GM13977 (cell line): Measurements from ENCODE around the gene APPL2.
"Not testable (repeated sequence)": the region's sequence is repeated elsewhere in the genome, so short reads cannot be mapped to it uniquely, and the experiment has no call there.

Experiments
- DNase-seq: peaks from one replicate; pipeline ENCODE4 v3.0.0; 2012; ENCODE audit warnings: low spot score
- CTCF ChIP-seq: IDR thresholded peaks from 2 replicates; pipeline ENCODE4 v1.5.1; 2012; ENCODE audit warnings: mild to moderate bottlenecking, control low read depth; ENCODE audit not compliant: insufficient read depth; ENCODE audit errors: extremely low read depth, missing control alignments
- in situ Hi-C: fragments of 300-500 bp; cut with MboI; formaldehyde crosslinking; loops from one replicate; pipeline ENCODE4 v1.12.0; 2022; ENCODE audit warnings: low sequenced_read_pairs, low pct_unique_long_range_greater_than_20kb, mixed read lengths, inconsistent platforms; ENCODE audit not compliant: unreplicated experiment

APPL2 gene

GRCh38 chr12:105257321-105257728 lies 21.4 kb upstream of the APPL2 start:
- in situ Hi-C loops, result no loop called here

GRCh38 chr12:105256921-105257320 lies 20.9 kb upstream of the APPL2 start:
- in situ Hi-C loops, result no loop called here
- no peak for DNase-seq
- TF ChIP-seq CTCF, result no peak

More at GRCh38 chr12:105257321-105257728, 21.4 kb upstream of the APPL2 start:
- no peak for TF ChIP-seq CTCF
- DNase-seq, result no peak

- DNase-seq, in situ Hi-C loops: not testable (repeated sequence)
Observed at GRCh38 chr12:105256431-105256830, 20.5 kb upstream of the APPL2 start.

- in situ Hi-C loops, result no loop called here
- no peak for DNase-seq
Observed at GRCh38 chr12:105256011-105256410, 20.0 kb upstream of the APPL2 start.

GRCh38 chr12:105253866-105254513 lies 18.0 kb upstream of the APPL2 start:
- in situ Hi-C loops, result no loop called here
- no peak for DNase-seq
- no peak for TF ChIP-seq CTCF

More at GRCh38 chr12:105256011-105256410, 20.0 kb upstream of the APPL2 start:
- no peak for TF ChIP-seq CTCF

- in situ Hi-C loops, result no loop called here
- no peak for TF ChIP-seq CTCF
- no peak for DNase-seq
Observed at GRCh38 chr12:105252901-105253300, 16.9 kb upstream of the APPL2 start.

- DNase-seq, in situ Hi-C loops: not testable (repeated sequence)
Observed at GRCh38 chr12:105245776-105246427, 9.9 kb upstream of the APPL2 start.
